SK-N-MC (cell line): ENCODE results near the gene TMEM132D.

Experiments used
- DNase-seq: peaks from one replicate; pipeline ENCODE4 v3.0.0-alpha.2; 2011; ENCODE audit warnings: low read depth, low spot score
- H3K27ac ChIP-seq: fragments of 200-600 bp; sonication (generic); 2 replicates; pipeline ENCODE4 v1.5.1; 2016; ENCODE audit warnings: mixed run types
- H3K36me3 ChIP-seq: fragments of 200-600 bp; sonication (generic); 2 replicates; pipeline ENCODE4 v1.6.1; 2017; ENCODE audit warnings: antibody characterized with exemption, low read length, mixed read lengths; ENCODE audit not compliant: insufficient read depth
- H3K4me3 ChIP-seq: fragments of 200-600 bp; sonication (generic); 2 replicates; pipeline ENCODE4 v1.5.1; 2016
- H3K9ac ChIP-seq: fragments of 200-600 bp; sonication (generic); 2 replicates; pipeline ENCODE4 v1.8.0; 2017; ENCODE audit warnings: mixed run types, mixed read lengths; ENCODE audit not compliant: insufficient read length
- H3K9me3 ChIP-seq: fragments of 200-600 bp; sonication (generic); 2 replicates; pipeline ENCODE4 v1.6.1; 2017; ENCODE audit warnings: low read depth, mild to moderate bottlenecking, antibody characterized with exemption, low read length, moderate library complexity, mixed read lengths
- EZH2 ChIP-seq: fragments of 200-600 bp; sonication (generic); IDR thresholded peaks from one replicate; pipeline ENCODE4 v1.6.1; 2017; ENCODE audit warnings: antibody characterized with exemption
- FOXP2 ChIP-seq: optimal IDR thresholded peaks from 2 replicates; pipeline ENCODE3; 2011; ENCODE audit warnings: mild to moderate bottlenecking, moderate library complexity; ENCODE audit not compliant: insufficient read depth; ENCODE audit errors: extremely low read length, control extremely low read depth
- POLR2AphosphoS5 ChIP-seq: IDR thresholded peaks from 2 replicates; pipeline ENCODE4 v1.6.1; 2012; ENCODE audit warnings: mild to moderate bottlenecking, low read depth, low read length, borderline replicate concordance

The TMEM132D gene

DNA sequence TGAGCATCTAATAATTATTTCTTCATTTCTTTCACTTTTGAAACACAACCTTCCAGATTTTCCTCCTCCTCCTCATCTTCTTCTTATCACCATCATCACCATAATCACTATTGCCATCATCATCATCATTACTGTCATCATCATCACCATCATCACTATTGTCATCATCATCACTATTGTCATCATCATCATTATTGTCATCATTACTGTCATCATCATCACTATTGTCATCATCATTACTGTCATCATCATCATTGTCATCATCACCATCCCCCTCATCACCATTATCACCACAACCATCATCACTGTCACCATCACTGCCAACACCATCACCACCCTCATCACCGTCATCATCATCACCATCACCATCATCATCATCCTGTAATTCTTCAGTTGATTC lies 400.0 kb downstream of the TMEM132D start:
- Histone ChIP-seq H3K9me3 (no peaks in the 10 kb centered on the region), H3K27ac (no peak overlapping the region), H3K9ac (no peak overlapping the region), H3K36me3 (no peaks in the 10 kb centered on the region), H3K4me3 (no peak overlapping the region)
- TF ChIP-seq POLR2AphosphoS5: no peak
- TF ChIP-seq FOXP2: no peak
- TF ChIP-seq EZH2: no peak
- DNase-seq: no peak

DNA sequence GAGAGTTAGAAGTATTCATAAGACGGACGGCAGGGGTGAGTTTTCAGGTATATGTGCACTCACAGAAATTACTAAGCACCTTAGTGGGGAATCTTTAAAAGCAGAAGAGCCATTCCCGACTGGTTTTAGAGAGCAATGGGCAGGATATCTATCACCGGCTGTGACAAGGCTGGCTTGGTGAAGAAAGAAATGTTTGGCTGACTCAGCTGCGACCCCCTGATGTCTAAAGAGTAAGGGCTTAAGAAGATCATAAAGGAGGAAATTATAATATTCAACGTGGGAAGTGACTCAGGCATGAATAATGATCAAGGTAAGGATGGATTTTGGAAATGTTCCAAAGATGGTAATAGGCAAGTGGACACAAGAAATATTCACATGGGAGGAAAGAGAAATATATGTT lies 407.6 kb downstream of the TMEM132D start:
- Histone ChIP-seq H3K27ac (no peak overlapping the region), H3K9me3 (no peaks in the 10 kb centered on the region), H3K4me3 (no peak overlapping the region), H3K9ac (no peak overlapping the region), H3K36me3 (no peaks in the 10 kb centered on the region)
- no peak for DNase-seq
- TF ChIP-seq EZH2: no peak
- TF ChIP-seq FOXP2: no peak
- TF ChIP-seq POLR2AphosphoS5: no peak

DNA sequence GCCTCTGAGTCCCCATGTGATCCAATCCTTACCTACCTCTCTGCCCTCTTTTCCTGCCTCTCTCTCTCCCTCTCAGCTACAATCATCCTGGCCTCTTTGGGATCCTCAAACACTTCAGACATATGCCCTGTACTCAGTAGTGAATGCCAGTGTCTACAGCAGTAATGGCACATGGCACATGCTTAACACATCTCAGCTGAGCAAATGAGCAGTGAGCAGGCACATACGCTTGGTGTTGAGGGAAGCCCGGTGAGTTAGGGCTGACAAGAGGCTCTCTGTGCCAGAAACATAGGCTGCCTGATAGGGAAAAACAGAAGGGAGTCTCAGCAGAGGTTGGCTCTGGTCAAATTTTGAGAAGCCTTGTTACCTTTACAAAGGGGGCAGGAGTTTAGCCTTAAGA lies 409.1 kb downstream of the TMEM132D start:
- no peak overlapping the region for H3K4me3 ChIP-seq
- H3K27ac ChIP-seq: no peak overlapping the region
- DNase-seq: no peak
- H3K36me3 ChIP-seq: no peaks in the 10 kb centered on the region
- no peaks in the 10 kb centered on the region for H3K9me3 ChIP-seq
- H3K9ac ChIP-seq: no peak overlapping the region
- TF ChIP-seq POLR2AphosphoS5: no peak
- no peak for TF ChIP-seq EZH2
- no peak for TF ChIP-seq FOXP2

DNA sequence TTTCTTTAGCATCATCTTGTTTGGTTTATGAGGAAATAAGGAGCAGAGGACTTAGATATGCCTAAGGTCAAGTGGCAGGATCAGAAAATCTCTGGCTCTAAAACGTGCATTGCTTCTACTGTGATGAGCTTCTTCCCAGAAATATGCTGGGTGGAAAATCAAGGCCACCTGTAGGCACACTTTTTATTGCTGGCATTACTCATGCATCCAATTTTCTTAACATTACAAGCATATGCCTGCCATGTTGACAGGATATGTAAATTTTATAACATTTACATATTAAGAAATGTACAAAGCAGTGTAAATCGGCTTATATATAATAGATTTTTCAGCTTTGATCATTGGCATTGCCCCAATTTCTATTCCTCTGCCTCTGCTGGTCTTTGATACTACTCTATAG lies 409.6 kb downstream of the TMEM132D start:
- Histone ChIP-seq H3K9me3 (no peaks in the 10 kb centered on the region), H3K4me3 (no peak overlapping the region), H3K9ac (no peak overlapping the region), H3K27ac (no peak overlapping the region), H3K36me3 (no peaks in the 10 kb centered on the region)
- no peak for TF ChIP-seq EZH2
- TF ChIP-seq FOXP2: no peak
- no peak for TF ChIP-seq POLR2AphosphoS5
- no peak for DNase-seq

DNA sequence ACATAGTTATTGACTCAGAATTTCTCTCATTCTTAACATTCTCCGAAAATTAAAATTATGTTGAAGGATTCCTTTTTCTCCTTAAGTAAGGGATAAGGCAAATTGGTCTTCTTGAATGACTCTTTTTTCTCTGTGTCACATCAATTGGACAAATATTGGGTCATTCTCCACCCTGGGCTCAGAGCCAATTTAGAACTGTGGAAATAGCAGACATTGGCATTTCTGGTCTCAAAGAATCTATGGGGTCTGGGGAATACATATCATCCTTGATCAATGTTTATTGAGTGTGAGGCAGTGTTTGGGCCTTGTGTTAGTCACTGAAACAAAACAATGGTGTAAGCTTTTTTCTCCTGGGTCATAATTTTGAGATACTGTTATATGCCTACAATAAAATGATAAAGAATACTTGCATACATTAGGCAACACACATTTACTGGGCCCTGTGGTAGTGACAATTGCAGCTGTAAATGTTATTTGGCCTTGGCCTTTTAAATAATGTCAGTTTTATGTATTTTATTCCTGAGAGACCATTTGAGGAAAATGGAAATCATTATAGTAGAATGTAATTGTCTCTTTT lies 414.6 kb downstream of the TMEM132D start:
- H3K9ac ChIP-seq: no peak overlapping the region
- TF ChIP-seq EZH2 (no peak), POLR2AphosphoS5 (no peak), FOXP2 (no peak)
- DNase-seq: no peak
- H3K9me3 ChIP-seq: no peaks in the 10 kb centered on the region
- H3K36me3 ChIP-seq: no peaks in the 10 kb centered on the region
- H3K4me3 ChIP-seq: no peak overlapping the region
- no peak overlapping the region for H3K27ac ChIP-seq

DNA sequence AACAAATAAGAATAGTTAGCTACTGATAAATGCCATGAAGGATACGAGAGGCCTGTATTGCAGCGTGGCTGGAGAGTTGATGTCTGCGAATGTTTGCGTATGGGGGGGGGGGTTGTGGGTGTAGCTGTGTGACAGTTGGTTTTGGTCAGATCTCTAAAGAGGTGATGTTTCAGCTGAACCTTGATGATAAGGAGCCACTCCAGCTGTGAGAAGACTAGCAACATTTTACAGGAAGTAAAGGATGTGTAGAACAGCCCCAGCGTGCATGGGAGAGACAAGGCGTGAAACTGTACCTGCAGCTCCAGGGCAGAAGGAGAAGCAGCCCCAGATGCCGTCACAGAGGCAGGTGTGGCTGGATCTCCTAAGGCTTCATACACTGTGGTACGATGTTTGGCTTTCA lies 416.9 kb downstream of the TMEM132D start:
- H3K36me3 ChIP-seq: no peaks in the 10 kb centered on the region
- no peak overlapping the region for H3K27ac ChIP-seq
- no peak overlapping the region for H3K4me3 ChIP-seq
- TF ChIP-seq FOXP2 (no peak), POLR2AphosphoS5 (no peak), EZH2 (no peak)
- H3K9me3 ChIP-seq: no peaks in the 10 kb centered on the region
- no peak for DNase-seq
- no peak overlapping the region for H3K9ac ChIP-seq

DNA sequence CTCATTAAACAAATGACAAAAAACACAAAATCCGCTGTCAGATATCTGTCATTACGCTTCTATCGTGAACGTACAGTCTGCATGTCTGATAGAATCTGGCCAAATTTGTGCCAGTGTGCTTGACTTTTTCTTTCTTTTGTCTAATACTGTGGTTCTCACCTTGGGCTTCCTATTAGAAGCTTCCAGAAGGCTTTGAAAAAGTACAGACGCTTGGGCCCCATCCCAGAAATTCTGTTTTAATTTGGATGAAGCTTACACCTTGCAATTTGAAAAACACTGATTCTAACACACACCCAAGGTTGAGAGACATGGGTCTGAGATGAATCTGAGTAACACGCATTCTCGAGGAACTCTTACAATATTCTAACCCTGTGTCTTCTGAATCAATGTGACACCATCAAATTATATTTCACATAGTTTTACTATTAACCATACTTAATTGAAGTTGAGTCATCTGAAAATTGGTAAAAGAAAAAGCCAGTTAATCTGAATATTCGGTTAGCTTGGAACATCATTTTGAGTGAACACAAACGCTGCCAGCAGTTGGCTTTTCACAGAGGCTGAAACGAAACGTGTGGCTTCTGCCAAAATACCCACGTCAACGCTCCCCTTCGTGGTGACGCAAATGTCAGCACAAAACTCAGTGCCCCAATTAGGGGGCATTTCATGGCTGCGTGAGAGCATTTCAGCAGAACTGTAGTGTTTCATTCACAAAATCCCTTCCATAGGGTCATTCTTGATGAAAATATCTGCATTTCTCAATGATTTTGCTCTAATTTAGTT lies 420.5 kb downstream of the TMEM132D start:
- no peak overlapping the region for H3K27ac ChIP-seq
- H3K36me3 ChIP-seq: no peaks in the 10 kb centered on the region
- no peak overlapping the region for H3K9ac ChIP-seq
- no peak for TF ChIP-seq EZH2
- no peak for TF ChIP-seq FOXP2
- TF ChIP-seq POLR2AphosphoS5: no peak
- no peak overlapping the region for H3K4me3 ChIP-seq
- no peaks in the 10 kb centered on the region for H3K9me3 ChIP-seq
- DNase-seq: no peak

DNA sequence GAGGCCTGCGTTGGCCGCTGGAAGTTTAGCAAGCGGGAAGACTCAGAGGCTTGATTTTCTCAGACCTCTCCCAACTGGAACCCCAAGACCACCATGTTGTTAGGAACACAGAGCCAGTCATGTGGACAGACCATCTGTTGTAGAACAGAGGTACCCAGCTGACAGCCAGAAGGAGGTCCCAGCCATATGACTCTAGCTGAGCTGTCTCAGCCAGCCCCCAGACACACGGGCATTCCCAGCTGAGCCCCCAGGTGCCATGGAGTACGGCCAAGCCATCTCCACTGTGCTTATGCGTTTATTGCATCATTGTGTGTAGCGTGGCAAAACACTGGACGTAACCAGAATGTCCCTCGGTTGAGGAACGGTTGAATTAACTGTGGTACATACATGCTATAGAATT lies 421.9 kb downstream of the TMEM132D start:
- H3K9me3 ChIP-seq: no peaks in the 10 kb centered on the region
- H3K9ac ChIP-seq: no peak overlapping the region
- no peak for DNase-seq
- TF ChIP-seq FOXP2 (no peak), POLR2AphosphoS5 (no peak), EZH2 (no peak)
- H3K27ac ChIP-seq: no peak overlapping the region
- no peak overlapping the region for H3K4me3 ChIP-seq
- no peaks in the 10 kb centered on the region for H3K36me3 ChIP-seq
